Esophagus squamous epithelium (tissue), 5 donors: ENCODE results near the gene EIF3B. TPM values are rescaled to one million over a fixed set of nuclear protein-coding genes. Genes with fewer than 3 reads are reported as not detected.
A peak's percentile ranks its signal among the peaks of the same experiment; 100 is the strongest.

ENCODE experiments used
- DNase-seq: peaks from one replicate; lab custom pipeline; 2025; lab: John Stamatoyannopoulos, UW
- H3K27ac ChIP-seq, 4 donors: fragments of 200-600 bp; sonication (generic); one replicate each; pipeline ENCODE4 v1.5.1; 2016 to 2019; ENCODE audit warnings: mild to moderate bottlenecking in 1 of 4
- H3K27me3 ChIP-seq, 4 donors: fragments of 200-600 bp; sonication (generic); 1 replicate in 3 of 4; 2 replicates in 1 of 4; pipeline versions ENCODE4 v1.5.1 to v1.6.0; 2017 to 2021; ENCODE audit warnings: antibody characterized with exemption in 1 of 4
- H3K36me3 ChIP-seq, 3 donors: fragments of 200-600 bp; sonication (generic); one replicate each; pipeline ENCODE4 v1.5.1; 2016 to 2019
- H3K4me1 ChIP-seq, 3 donors: fragments of 200-600 bp; sonication (generic); one replicate each; pipeline ENCODE4 v1.5.1; 2017 to 2019
- H3K4me3 ChIP-seq, 4 donors: fragments of 200-600 bp; sonication (generic); 1 replicate in 3 of 4; 2 replicates in 1 of 4; pipeline ENCODE4 v1.5.1; 2016 to 2019; ENCODE audit warnings: mild to moderate bottlenecking in 2 of 4, moderate library complexity in 1 of 4
- H3K9me3 ChIP-seq, 3 donors: fragments of 200-600 bp; sonication (generic); one replicate each; pipeline ENCODE4 v1.5.1; 2016 to 2019
- CTCF ChIP-seq, 6 experiments: fragments of 450-650 bp in 4 of 6; fragments of 200-600 bp in 2 of 6; sonication (generic) in 2 of 6; IDR thresholded peaks; one replicate each; pipeline ENCODE4 v1.5.1; 2016 to 2019; ENCODE audit warnings: antibody characterized with exemption in 6 of 6, mild to moderate bottlenecking in 4 of 6, moderate library complexity in 4 of 6
- POLR2A ChIP-seq, 4 donors: fragments of 450-650 bp; IDR thresholded peaks; one replicate each; pipeline ENCODE4 v1.6.1; 2017; ENCODE audit warnings: antibody characterized with exemption in 4 of 4, mild to moderate bottlenecking in 4 of 4, moderate library complexity in 3 of 4
- WGBS, 2 donors: methylation state at CpG; one replicate each; pipeline ENCODE4 v1.1.5; 2018; 5-methylcytosine and 5-hydroxymethylcytosine counted together
- intact Hi-C: fragments of 100-400 bp; cut with DNase I; formaldehyde crosslinking; loops from one replicate; pipeline ENCODE4 v1.15.0; 2022
- total RNA-seq, 4 donors: library from RNA; depleted of rRNA; stranded (reverse); fragments of >200 nt; gene quantifications; one replicate each; pipeline ENCODE4 v1.1.0, GENCODE V29; 2016
- donor health status: DM: yes; HTN: yes; CAD: no.

EIF3B gene
- total RNA-seq, 4 donors from 2014 or later = 127 to 155 (median 136) TPM

- peaks cover 18 to 76% (median 27%) of the 10 kb centered on the region in 3 donors for H3K4me1 ChIP-seq
These were observed 48.5 kb downstream of the EIF3B start, which contains the start of gene CHST12 for GRCh38 chr7:2403014-2403717. CHST12 (plus strand) TSS chr7:2403611; CDS start chr7:2432640, 29,029 bp downstream.

GRCh38 chr7:2403718-2404648 lies 49.4 kb downstream of the EIF3B start:
- intact Hi-C loops = no loop called here
- Histone ChIP-seq H3K9me3 (no peaks in the 10 kb centered on the region), H3K27me3 (no peaks in the 10 kb centered on the region), H3K4me1 (peaks cover 18 to 84% (median 35%) of the 10 kb centered on the region in 3 donors), H3K27ac (peak overlapping the region; percentile 73 to 89 (median 84)), H3K4me3 (peak overlapping the region; percentile 68 to 97 (median 78)), H3K36me3 (no peaks in the 10 kb centered on the region)
- no peak for TF ChIP-seq POLR2A (IDR thresholded peaks at IDR 0.05)
- TF ChIP-seq CTCF (IDR thresholded peaks at IDR 0.05) = peak in 2 of 6 experiments; percentile 13 to 15
- 0% methylated on average over 2 to 12 of the region's 71 CpGs for WGBS, 2 donors
- no peak for DNase-seq

More at GRCh38 chr7:2403014-2403717, 48.5 kb downstream of the EIF3B start, which contains the start of gene CHST12:
- no peaks in the 10 kb centered on the region for H3K9me3 ChIP-seq
- TF ChIP-seq CTCF (IDR thresholded peaks at IDR 0.05) = no peak
- TF ChIP-seq POLR2A (IDR thresholded peaks at IDR 0.05) = peak in 2 of 4 donors; percentile 24 to 36
- no peaks in the 10 kb centered on the region for H3K36me3 ChIP-seq
- no peaks in the 10 kb centered on the region for H3K27me3 ChIP-seq
- 3 to 12% methylated on average over 10 to 12 of the region's 89 CpGs for WGBS, 2 donors
- intact Hi-C loops = no loop called here
- DNase-seq = peak; percentile 57
- peak within 1 kb of the TSS; percentile 68 to 97 (median 78) for H3K4me3 ChIP-seq
- H3K27ac ChIP-seq = peak within 1 kb of the TSS; percentile 73 to 89 (median 84)

- Histone ChIP-seq H3K27me3 (no peaks in the 10 kb centered on the region), H3K36me3 (no peaks in the 10 kb centered on the region), H3K27ac (peak overlapping the region in 3 of 4 donors; percentile 5 to 89 (median 82)), H3K4me3 (peak overlapping the region; percentile 68 to 97 (median 78)), H3K9me3 (no peaks in the 10 kb centered on the region), H3K4me1 (peaks cover 14 to 86% (median 38%) of the 10 kb centered on the region in 3 donors)
- WGBS, 2 donors = 51 to 63% methylated on average over 11 to 12 of the region's 12 CpGs
- DNase-seq = no peak
- TF ChIP-seq CTCF (IDR thresholded peaks at IDR 0.05) (no peak), POLR2A (IDR thresholded peaks at IDR 0.05) (no peak)
- intact Hi-C loops = no loop called here
These were observed 50.1 kb downstream of the EIF3B start for GRCh38 chr7:2404714-2405119.

GRCh38 chr7:2405201-2405600 lies 50.6 kb downstream of the EIF3B start:
- Histone ChIP-seq H3K36me3 (no peaks in the 10 kb centered on the region), H3K27ac (peak overlapping the region in 2 of 4 donors; percentile 37 to 64), H3K27me3 (no peaks in the 10 kb centered on the region), H3K4me1 (peaks cover 9 to 84% (median 35%) of the 10 kb centered on the region in 3 donors), H3K9me3 (no peaks in the 10 kb centered on the region), H3K4me3 (peak overlapping the region in 2 of 4 donors; percentile 86 to 97)
- TF ChIP-seq POLR2A (IDR thresholded peaks at IDR 0.05) = no peak
- WGBS, 2 donors = 75 to 90% methylated on average over 8 to 10 of the region's 10 CpGs
- DNase-seq = no peak
- intact Hi-C loops = no loop called here

DNA sequence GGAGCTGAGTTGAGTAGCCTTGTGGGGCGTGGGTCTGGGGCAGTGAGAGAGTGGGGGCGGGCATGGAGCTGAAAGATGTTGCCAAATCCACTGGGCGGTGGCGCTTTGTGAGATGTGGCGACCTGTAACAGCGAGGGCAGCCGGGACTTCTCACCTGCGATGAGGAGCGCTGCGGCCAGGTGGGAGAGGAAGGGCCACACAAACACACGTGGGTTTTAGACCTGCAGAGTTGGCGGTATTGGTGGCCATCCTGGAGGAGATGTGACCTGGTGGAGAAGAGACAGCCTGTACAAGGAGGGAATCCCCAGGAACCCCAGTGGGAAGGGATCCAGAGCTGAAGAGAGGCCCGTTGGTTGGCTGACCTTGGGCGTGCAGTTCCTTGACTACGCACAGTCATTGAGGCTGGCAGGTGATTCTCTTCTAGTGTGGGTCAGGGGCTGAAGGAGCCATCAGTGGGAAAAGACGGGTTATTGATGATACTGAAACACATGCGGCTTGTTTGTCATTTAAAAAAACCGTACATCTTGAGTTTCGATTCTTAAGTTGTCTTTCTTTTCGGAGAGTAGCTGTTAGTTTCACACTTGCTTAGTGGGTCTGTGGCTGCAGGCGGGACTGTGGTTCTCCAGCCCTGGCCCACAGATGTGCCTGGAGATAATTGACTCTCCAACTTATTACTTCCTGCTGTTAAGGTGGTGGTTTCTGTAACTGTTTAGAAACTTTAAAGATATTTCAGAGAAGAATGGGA lies 51.1 kb downstream of the EIF3B start:
- Histone ChIP-seq H3K27me3 (no peaks in the 10 kb centered on the region), H3K4me1 (peaks cover 8 to 84% (median 34%) of the 10 kb centered on the region in 3 donors), H3K9me3 (no peaks in the 10 kb centered on the region), H3K27ac (peak overlapping the region in 2 of 4 donors; percentile 37 to 64), H3K4me3 (peak overlapping the region in 2 of 4 donors; percentile 86 to 97), H3K36me3 (no peaks in the 10 kb centered on the region)
- DNase-seq = no peak
- TF ChIP-seq POLR2A (IDR thresholded peaks at IDR 0.05) = no peak
- no peak for TF ChIP-seq CTCF (IDR thresholded peaks at IDR 0.05)
- WGBS, 2 donors = 72% methylated on average over 20 to 21 of the region's 21 CpGs
- intact Hi-C loops = no loop called here
